GM13977 (cell line): ENCODE results near the gene ZNF607.
"Not testable (repeated sequence)": the region's sequence is repeated elsewhere in the genome, so short reads cannot be mapped to it uniquely, and the experiment has no call there.

Source experiments
- DNase-seq: peaks from one replicate; pipeline ENCODE4 v3.0.0; 2012; ENCODE audit warnings: low spot score
- CTCF ChIP-seq: IDR thresholded peaks from 2 replicates; pipeline ENCODE4 v1.5.1; 2012; ENCODE audit warnings: mild to moderate bottlenecking, control low read depth; ENCODE audit not compliant: insufficient read depth; ENCODE audit errors: extremely low read depth, missing control alignments
- in situ Hi-C: fragments of 300-500 bp; cut with MboI; formaldehyde crosslinking; loops from one replicate; pipeline ENCODE4 v1.12.0; 2022; ENCODE audit warnings: low sequenced_read_pairs, low pct_unique_long_range_greater_than_20kb, mixed read lengths, inconsistent platforms; ENCODE audit not compliant: unreplicated experiment

Gene ZNF607

GRCh38 chr19:37691881-37692504 lies 27.6 kb downstream of the ZNF607 start:
- no peak for TF ChIP-seq CTCF
- DNase-seq, result peak; percentile 69
- in situ Hi-C loops, result no loop called here

GRCh38 chr19:37683520-37683919 lies 36.0 kb downstream of the ZNF607 start:
- TF ChIP-seq CTCF, result no peak
- in situ Hi-C loops, result no loop called here
- DNase-seq, result no peak

DNA sequence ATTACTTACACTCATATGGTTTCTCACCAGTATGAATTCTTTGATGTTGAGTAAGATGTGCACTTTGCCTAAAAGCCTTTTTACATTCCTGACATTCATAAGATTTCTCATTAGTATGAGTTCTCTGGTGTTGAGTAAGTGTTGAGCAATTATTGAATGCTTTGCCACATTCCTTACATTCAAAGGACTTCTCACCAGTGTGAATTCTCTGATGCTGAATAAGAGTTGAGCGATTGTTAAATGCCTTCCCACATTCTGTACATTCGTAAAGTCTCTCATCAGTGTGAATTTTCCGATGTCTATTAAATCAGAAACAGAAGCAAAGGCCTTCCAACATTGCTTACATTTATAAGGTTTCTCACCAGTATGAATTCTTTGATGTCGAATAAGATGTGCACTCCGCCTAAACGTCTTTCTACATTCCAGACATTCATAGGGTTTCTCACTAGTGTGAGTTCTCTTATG lies 50.1 kb downstream of the ZNF607 start:
- TF ChIP-seq CTCF, result no peak
- in situ Hi-C loops, result no loop called here
- DNase-seq, result no peak

GRCh38 chr19:37657157-37657556 lies 62.4 kb downstream of the ZNF607 start:
- DNase-seq, in situ Hi-C loops: not testable (repeated sequence)

GRCh38 chr19:37655689-37656371 lies 63.7 kb downstream of the ZNF607 start:
- TF ChIP-seq CTCF, result no peak
- peak; percentile 87 for DNase-seq
- in situ Hi-C loops, result no loop called here

DNA sequence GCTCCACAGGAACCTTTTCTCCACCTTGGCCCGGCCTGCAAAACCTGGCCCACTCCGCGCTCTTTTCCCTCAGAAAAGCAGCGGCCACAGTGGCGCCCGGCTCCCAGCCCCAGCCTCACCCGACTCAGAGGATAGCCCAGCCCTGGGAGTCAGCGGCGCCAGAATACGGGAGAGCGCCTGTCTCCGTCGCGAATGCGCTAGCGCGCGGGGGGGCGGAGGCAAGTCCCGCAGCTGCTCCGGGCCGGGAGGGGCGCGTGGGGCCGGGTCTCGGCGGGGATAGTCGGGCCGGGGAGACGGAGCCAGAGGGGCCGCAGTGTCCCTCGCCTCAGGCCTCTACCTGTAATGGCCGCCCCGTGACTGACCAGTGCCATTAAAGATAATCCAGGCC lies 64.3 kb downstream of the ZNF607 start, which contains the start of gene ZFP30:
Gene ZFP30 (minus strand): TSS at position 165 of the 388 bp plus-strand sequence. CDS start 7,643 bp downstream, outside the sequence.
- TF ChIP-seq CTCF, result no peak
- DNase-seq, result peak; percentile 79
- in situ Hi-C loops, result no loop called here

DNA sequence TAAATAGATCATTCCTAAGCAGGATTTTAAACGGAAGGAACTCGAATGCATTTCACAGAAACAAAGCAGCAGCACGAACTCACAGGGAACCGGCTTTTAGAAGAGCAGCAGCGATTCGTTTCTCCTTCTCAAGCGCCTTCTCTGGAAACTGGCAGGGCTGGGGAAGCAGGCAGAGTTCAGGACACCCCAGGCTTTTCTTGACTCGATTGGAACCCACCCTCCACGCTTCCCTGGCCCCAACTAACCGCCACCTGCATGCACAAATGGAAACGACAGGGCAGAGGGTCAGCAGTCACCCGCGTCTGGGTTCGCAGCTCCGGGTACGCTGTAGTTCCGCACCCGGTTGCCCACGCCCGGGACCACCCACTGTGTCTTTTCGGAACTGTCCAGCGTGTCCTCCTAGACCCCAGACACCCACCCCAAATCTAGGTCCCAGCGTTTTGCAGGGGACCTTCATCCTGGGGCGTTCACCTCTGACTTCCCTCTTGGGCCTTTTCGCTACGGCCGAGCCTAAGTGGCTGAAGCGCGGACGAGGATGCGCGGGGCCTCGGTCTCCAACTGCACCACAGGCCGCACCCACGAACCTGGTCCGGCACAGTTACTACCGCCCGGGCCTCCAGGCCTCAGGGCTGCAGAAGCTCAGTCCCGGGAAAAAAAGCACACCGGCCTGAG lies 64.8 kb downstream of the ZNF607 start:
- in situ Hi-C loops, result no loop called here
- TF ChIP-seq CTCF, result no peak
- peak; percentile 57 for DNase-seq
